DOHH2 (cell line): ENCODE data around the gene SYT1.

Source experiments
- EZH2phosphoT487 ChIP-seq: fragments of 200-600 bp; sonication (generic); IDR thresholded peaks from 2 replicates; pipeline ENCODE4 v1.6.1; 2017; ENCODE audit warnings: borderline replicate concordance, mild to moderate bottlenecking, antibody characterized with exemption, low read length, moderate library complexity, mixed read lengths
- TF ChIP-seq, protein P1 (sequence below): fragments of 200-600 bp; sonication (generic); IDR thresholded peaks from one replicate; pipeline ENCODE4 v1.5.1; 2014; ENCODE audit warnings: antibody characterized with exemption, mild to moderate bottlenecking, low read depth, low read length; ENCODE audit not compliant: poor library complexity, severe bottlenecking

DNA sequence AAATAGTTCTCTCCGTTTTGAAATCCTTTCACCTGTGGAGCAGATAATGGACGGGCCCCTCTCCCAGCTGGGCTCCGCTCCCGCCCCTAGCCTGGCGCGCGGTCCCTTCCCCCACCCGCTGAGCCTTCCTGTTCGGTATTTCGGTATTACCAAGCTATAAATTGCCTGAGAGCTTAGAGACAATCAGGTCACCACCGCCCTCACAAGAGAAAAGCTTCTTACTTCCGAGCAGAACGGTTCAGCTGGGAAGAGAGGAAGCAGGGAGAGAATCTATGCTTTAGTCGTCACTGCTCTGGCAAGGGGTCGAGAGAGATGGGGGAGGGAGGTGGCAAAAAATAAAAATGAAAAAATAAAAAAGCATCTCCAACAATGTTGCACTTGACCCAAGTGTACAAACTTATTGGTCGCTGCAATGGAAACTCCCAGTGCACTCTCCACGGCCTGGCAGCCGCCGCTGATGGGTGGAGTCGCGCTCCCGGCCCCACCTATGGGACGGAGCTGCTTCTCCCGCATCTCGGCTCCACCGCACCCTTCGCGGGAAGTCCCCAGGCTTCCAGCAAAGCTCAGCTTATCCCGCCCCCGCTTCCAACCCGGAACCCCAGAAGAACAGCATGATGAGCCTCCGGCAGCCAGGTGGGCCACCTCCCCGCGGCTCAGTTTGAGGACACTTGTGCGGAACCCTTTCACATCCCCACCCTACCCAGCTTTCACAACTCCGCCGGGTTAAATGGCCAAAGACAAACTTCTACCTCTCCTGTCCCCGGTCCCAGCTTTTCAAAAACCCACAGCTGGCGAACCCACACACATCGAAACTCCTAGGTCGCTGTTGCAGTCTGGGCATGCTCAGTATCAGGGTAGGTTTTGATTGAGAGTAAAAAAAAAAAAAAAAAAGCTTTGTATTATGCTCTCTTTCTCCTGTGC lies 832 bp upstream of the SYT1 start:
- TF ChIP-seq, protein P1, sequence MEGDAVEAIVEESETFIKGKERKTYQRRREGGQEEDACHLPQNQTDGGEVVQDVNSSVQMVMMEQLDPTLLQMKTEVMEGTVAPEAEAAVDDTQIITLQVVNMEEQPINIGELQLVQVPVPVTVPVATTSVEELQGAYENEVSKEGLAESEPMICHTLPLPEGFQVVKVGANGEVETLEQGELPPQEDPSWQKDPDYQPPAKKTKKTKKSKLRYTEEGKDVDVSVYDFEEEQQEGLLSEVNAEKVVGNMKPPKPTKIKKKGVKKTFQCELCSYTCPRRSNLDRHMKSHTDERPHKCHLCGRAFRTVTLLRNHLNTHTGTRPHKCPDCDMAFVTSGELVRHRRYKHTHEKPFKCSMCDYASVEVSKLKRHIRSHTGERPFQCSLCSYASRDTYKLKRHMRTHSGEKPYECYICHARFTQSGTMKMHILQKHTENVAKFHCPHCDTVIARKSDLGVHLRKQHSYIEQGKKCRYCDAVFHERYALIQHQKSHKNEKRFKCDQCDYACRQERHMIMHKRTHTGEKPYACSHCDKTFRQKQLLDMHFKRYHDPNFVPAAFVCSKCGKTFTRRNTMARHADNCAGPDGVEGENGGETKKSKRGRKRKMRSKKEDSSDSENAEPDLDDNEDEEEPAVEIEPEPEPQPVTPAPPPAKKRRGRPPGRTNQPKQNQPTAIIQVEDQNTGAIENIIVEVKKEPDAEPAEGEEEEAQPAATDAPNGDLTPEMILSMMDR: no peak
- TF ChIP-seq EZH2phosphoT487: no peak
